HG03354 (cell line): ENCODE results near the gene PDSS2.

Experiments used
- ATAC-seq: cut with Tn5 transposase; IDR thresholded peaks from one replicate; pipeline ENCODE4 v1.9.1; 2021; ENCODE audit warnings: mild to moderate bottlenecking; ENCODE audit not compliant: unreplicated experiment, poor library complexity, severe bottlenecking

PDSS2 gene

GRCh38 chr6:107116328-107116892 is 343.0 kb downstream of the PDSS2 start:
- ATAC-seq: peak; percentile 37

- ATAC-seq: peak; percentile 23
Measured at GRCh38 chr6:107115695-107116327, 343.6 kb downstream of the PDSS2 start.

GRCh38 chr6:107114926-107115694 is 344.3 kb downstream of the PDSS2 start, which contains the start of gene BEND3:
BEND3 (minus strand) TSS chr6:107115515; CDS start chr6:107099285, 16,230 bp downstream.
- ATAC-seq: peak; percentile 41

GRCh38 chr6:107114213-107114925 is 345.0 kb downstream of the PDSS2 start:
- peak; percentile 67 for ATAC-seq

GRCh38 chr6:107110200-107110599 is 349.2 kb downstream of the PDSS2 start:
- ATAC-seq: no peak

GRCh38 chr6:107108201-107108890 is 351.0 kb downstream of the PDSS2 start:
- no peak for ATAC-seq

GRCh38 chr6:107107791-107108190 is 351.6 kb downstream of the PDSS2 start:
- no peak for ATAC-seq

GRCh38 chr6:107106165-107106564 is 353.2 kb downstream of the PDSS2 start:
- no peak for ATAC-seq

GRCh38 chr6:107105511-107106116 is 353.8 kb downstream of the PDSS2 start:
- ATAC-seq: no peak

- ATAC-seq: no peak
Measured at GRCh38 chr6:107103082-107103481, 356.3 kb downstream of the PDSS2 start.
